ENCODE results near the gene DHRS2.

DHRS2 gene

GRCh38 chr14:23694085-23694948 lies 58.2 kb downstream of the DHRS2 start:
- DNase-seq = peak; percentile 77
